ENCODE data around the gene PODXL2. TPM values are rescaled to one million over a fixed set of nuclear protein-coding genes. Genes with fewer than 3 reads are reported as not detected.

PODXL2 gene
- total and polyA plus RNA-seq, 8 donors = 2.9 to 18.0 (median 14.5) TPM

GRCh38 chr3:127585163-127585812 is 43.7 kb upstream of the PODXL2 start:
- intact Hi-C loops (cut with DNase I) = no loop called here
- H3K27me3 ChIP-seq = no peaks in the 10 kb centered on the region
- no peak overlapping the region for H3K27ac ChIP-seq
- H3K4me3 ChIP-seq = no peak overlapping the region
- no peaks in the 10 kb centered on the region for H3K9me3 ChIP-seq
- TF ChIP-seq CTCF (IDR thresholded peaks at IDR 0.05) = no peak
- ATAC-seq (peak; percentile 8), DNase-seq (no peak)
- H3K4me1 ChIP-seq = peaks cover 7 to 59% of the 10 kb centered on the region in 2 donors
- H3K36me3 ChIP-seq = peaks cover 0 to 9% of the 10 kb centered on the region in 2 donors

- DNase-seq (no peak), ATAC-seq (no peak)
- Histone ChIP-seq H3K27me3 (no peaks in the 10 kb centered on the region), H3K36me3 (peaks cover 0 to 9% of the 10 kb centered on the region in 2 donors), H3K27ac (no peak overlapping the region), H3K4me3 (no peak overlapping the region), H3K9me3 (no peaks in the 10 kb centered on the region), H3K4me1 (peaks cover 7 to 53% of the 10 kb centered on the region in 2 donors)
- TF ChIP-seq CTCF (IDR thresholded peaks at IDR 0.05) = no peak
- intact Hi-C loops (cut with DNase I) = no loop called here
Observed at GRCh38 chr3:127585813-127586413, 43.1 kb upstream of the PODXL2 start.

GRCh38 chr3:127587876-127588275 is 41.1 kb upstream of the PODXL2 start:
- intact Hi-C loops (cut with DNase I) = no loop called here
- DNase-seq (peak in 1 of 4 donors; percentile 53), ATAC-seq (no peak)
- Histone ChIP-seq H3K4me1 (peaks cover 16 to 66% of the 10 kb centered on the region in 2 donors), H3K27me3 (no peaks in the 10 kb centered on the region), H3K27ac (no peak overlapping the region), H3K4me3 (no peak overlapping the region), H3K36me3 (peaks cover 0 to 9% of the 10 kb centered on the region in 2 donors), H3K9me3 (no peaks in the 10 kb centered on the region)
- no peak for TF ChIP-seq CTCF (IDR thresholded peaks at IDR 0.05)

- H3K9me3 ChIP-seq = no peaks in the 10 kb centered on the region
- H3K4me3 ChIP-seq = peak overlapping the region; percentile 90 to 97
- ATAC-seq = no peak
- no peaks in the 10 kb centered on the region for H3K36me3 ChIP-seq
- DNase-seq = no peak
- H3K4me1 ChIP-seq = peaks cover 16 to 66% of the 10 kb centered on the region in 2 donors
- TF ChIP-seq CTCF (IDR thresholded peaks at IDR 0.05) = no peak
- intact Hi-C loops (cut with DNase I) = no loop called here
- no peaks in the 10 kb centered on the region for H3K27me3 ChIP-seq
- H3K27ac ChIP-seq = no peak overlapping the region
Observed at GRCh38 chr3:127588806-127589577, 40.0 kb upstream of the PODXL2 start.

Measured in left lung (tissue), 10 donors.